GM12864 (cell line): Measurements from ENCODE around the gene SNX10.

Source experiments
- DNase-seq: peaks from one replicate; pipeline ENCODE4 v3.0.0-alpha.2; 2011; ENCODE audit warnings: low read depth
- H3K4me3 ChIP-seq: 2 replicates; pipeline ENCODE4 v1.5.1; 2011; ENCODE audit warnings: mild to moderate bottlenecking, low read depth, low read length, control low read depth
- TF ChIP-seq, protein P1 (sequence below): IDR thresholded peaks from 2 replicates; pipeline ENCODE4 v1.5.1; 2011; ENCODE audit warnings: low read depth, mild to moderate bottlenecking, moderate library complexity, low read length, control low read depth, inconsistent platforms; ENCODE audit errors: missing control alignments

The SNX10 gene

DNA sequence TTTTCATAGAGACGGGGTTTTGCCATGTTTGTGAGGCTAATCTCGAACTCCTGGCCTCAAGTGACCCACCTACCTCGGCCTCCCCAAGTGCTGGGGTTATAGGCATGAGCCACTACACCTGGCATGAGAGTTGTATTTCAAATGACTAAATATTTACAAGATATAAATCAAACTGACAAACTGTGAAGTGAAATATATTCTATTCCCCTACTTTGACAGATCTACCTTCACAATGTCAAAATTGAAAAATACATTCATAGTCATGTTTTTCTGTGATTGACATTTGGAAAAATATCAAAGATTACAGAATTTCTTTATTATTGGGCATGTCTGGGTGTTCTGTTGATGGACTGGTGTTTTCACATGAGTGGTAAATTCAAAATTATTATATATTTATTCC lies 16.4 kb upstream of the SNX10 start:
- no peak overlapping the region for H3K4me3 ChIP-seq
- TF ChIP-seq, protein P1, sequence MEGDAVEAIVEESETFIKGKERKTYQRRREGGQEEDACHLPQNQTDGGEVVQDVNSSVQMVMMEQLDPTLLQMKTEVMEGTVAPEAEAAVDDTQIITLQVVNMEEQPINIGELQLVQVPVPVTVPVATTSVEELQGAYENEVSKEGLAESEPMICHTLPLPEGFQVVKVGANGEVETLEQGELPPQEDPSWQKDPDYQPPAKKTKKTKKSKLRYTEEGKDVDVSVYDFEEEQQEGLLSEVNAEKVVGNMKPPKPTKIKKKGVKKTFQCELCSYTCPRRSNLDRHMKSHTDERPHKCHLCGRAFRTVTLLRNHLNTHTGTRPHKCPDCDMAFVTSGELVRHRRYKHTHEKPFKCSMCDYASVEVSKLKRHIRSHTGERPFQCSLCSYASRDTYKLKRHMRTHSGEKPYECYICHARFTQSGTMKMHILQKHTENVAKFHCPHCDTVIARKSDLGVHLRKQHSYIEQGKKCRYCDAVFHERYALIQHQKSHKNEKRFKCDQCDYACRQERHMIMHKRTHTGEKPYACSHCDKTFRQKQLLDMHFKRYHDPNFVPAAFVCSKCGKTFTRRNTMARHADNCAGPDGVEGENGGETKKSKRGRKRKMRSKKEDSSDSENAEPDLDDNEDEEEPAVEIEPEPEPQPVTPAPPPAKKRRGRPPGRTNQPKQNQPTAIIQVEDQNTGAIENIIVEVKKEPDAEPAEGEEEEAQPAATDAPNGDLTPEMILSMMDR = no peak
- no peak for DNase-seq

DNA sequence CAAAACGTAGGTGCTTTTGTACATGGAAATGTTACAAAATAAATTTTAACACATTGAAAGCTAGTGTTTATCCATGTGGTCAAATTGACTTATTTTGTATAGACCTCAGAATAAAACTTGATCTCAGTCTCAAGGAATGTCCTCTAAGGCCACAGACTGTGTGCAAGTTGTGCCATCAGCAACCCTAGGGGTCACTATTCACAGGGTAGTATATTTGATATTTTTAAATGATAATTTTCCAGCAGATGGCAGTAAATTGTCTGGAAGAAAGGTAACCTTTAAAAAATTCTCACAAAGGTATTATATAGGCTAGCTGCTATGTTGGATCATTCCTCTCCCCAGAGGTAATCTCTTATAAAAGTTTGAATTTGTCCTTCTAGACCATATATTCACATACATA lies 12.9 kb upstream of the SNX10 start:
- TF ChIP-seq, protein P1 = no peak
- H3K4me3 ChIP-seq = no peak overlapping the region
- no peak for DNase-seq

DNA sequence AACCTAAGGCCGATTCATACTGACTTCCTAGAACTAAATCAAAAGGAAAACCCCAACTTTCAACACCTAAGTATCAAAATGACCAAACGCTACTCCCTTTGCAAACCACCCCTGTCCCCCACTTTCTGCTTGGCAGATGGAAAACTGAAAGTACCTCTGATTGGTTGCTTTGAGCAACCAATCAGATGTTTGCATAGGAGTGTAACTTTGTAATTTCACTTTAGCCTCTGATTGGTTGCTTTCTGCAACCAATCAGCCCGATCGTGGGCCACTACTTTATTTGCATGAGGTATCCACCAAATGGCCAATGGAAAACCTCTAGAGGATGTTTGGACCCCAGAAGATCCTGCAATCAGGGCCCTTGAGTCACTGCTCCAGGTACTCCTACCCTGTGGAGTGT lies 12.3 kb upstream of the SNX10 start:
- H3K4me3 ChIP-seq = no peak overlapping the region; the same call in 1 of the 2 replicates
- DNase-seq = peak; percentile 49
- TF ChIP-seq, protein P1 = no peak

DNA sequence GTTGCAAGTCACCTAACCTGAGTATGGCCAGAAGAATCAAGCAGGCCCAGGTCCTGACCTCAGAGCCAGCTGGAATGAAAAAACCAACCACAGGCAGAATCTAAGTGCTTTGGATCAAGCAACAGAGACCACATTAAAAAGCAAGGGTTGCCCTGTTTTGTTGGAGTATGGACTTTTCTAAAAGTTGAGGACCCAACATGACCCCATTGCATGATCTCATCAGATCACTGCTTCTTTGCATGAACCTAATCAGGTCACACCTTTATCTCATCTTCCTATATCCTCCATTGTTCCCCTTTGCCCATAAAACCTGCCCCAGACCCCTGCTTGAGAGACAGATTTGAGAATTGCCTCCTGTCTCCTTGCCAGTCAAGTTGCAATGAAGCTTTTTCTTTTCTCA lies 11.6 kb upstream of the SNX10 start:
- DNase-seq = no peak
- no peak overlapping the region for H3K4me3 ChIP-seq
- TF ChIP-seq, protein P1 = no peak

DNA sequence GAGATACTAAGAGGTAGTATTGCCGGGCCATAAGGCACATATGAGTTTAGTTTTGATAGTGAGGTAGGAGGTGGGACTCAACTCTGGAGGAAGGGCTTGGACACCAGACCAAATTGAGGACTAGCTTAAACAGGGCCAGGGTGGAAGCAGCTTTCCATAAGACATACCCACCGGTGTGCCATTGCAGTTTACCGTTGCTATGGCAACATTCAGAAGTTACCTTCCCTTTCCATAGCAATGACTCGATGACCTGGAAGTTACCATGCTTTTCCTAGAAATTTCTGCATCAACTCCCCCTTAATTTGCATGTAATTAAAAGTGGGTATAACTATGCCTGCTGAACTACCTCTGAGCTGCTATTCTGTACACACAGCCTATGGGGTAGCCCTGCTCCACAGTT lies 10.9 kb upstream of the SNX10 start:
- no peak overlapping the region for H3K4me3 ChIP-seq
- DNase-seq = no peak
- TF ChIP-seq, protein P1 = no peak

DNA sequence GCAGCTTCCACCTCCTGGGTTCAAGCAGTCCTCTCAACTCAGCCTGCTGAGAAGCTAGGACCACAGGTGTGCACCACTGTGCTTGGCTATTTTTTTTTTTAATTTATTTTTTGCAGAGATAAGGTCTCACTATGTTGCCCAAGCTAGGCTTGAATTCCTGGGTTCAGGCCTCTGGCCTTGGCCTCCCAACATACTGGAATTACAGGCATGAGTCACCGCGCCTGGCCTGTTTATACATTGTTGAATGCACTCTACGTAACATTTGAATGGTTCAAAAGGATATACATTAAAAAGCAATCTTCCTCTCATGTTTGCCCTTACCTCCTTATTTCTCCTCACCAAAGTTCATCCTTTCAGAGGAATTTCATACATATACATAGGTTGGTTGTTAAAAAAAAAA lies 7.2 kb upstream of the SNX10 start:
- DNase-seq = no peak
- TF ChIP-seq, protein P1 = no peak
- no peak overlapping the region for H3K4me3 ChIP-seq

DNA sequence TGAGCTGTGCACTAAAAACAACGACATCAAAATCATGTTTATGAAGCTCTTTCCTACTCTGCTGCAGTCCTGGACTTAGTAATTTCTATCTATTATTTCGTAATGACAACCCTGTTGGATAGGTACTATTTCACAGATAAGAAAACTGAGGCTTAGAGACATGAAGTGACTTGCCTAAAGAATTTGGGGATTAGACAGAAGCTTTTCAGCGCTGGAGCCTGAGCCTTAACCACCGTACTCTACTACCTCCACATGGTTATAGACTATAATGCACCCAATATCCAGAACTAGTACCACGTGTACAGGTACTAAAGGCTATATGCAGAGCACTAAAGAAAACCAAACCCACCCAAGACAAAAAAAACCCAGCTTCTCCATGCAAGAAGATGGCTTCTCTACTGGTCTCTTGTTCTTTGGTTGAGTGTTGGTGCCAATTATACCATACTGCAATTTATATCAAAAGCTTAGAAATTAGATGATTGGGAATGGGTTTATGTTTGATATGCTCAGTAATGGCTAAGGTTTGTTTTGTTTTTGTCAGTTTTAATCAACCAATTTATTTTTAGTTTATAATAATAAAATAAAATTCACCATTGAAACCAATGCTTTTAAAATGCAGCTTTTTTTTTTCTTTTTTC lies 6.5 kb upstream of the SNX10 start:
- DNase-seq = no peak
- no peak overlapping the region for H3K4me3 ChIP-seq
- TF ChIP-seq, protein P1 = no peak
